HEK293T (cell line): Measurements from ENCODE around the gene LGALS9.

Experiments
- ARNT ChIP-seq: fragments of 450-650 bp; IDR thresholded peaks from 2 replicates; pipeline ENCODE4 v1.6.1; 2017; ENCODE audit warnings: mild to moderate bottlenecking
- BHLHE40 ChIP-seq: fragments of 450-650 bp; IDR thresholded peaks from 2 replicates; pipeline ENCODE4 v1.6.1; 2016; ENCODE audit warnings: mild to moderate bottlenecking, moderate library complexity, borderline replicate concordance
- CTBP1 ChIP-seq: fragments of 450-650 bp; IDR thresholded peaks from 2 replicates; pipeline ENCODE4 v1.6.1; 2016; ENCODE audit warnings: borderline replicate concordance
- ELF4 ChIP-seq: fragments of 450-650 bp; IDR thresholded peaks from 2 replicates; pipeline ENCODE4 v1.6.1; 2017; ENCODE audit warnings: antibody characterized with exemption
- FOXK2 ChIP-seq: fragments of 450-650 bp; IDR thresholded peaks from 2 replicates; pipeline ENCODE4 v1.6.1; 2016; ENCODE audit warnings: mild to moderate bottlenecking
- FOXM1 ChIP-seq: fragments of 450-650 bp; IDR thresholded peaks from 2 replicates; pipeline ENCODE4 v1.6.1; 2017; ENCODE audit warnings: mild to moderate bottlenecking, borderline replicate concordance
- SP1 ChIP-seq: fragments of 450-650 bp; IDR thresholded peaks from 2 replicates; pipeline ENCODE4 v1.6.1; 2017
- TARDBP ChIP-seq: fragments of 450-650 bp; IDR thresholded peaks from 2 replicates; pipeline ENCODE4 v1.6.1; 2016
- TF ChIP-seq, protein P1 (sequence below): fragments of 450-650 bp; IDR thresholded peaks from 2 replicates; pipeline ENCODE4 v1.6.1; 2016

DNA sequence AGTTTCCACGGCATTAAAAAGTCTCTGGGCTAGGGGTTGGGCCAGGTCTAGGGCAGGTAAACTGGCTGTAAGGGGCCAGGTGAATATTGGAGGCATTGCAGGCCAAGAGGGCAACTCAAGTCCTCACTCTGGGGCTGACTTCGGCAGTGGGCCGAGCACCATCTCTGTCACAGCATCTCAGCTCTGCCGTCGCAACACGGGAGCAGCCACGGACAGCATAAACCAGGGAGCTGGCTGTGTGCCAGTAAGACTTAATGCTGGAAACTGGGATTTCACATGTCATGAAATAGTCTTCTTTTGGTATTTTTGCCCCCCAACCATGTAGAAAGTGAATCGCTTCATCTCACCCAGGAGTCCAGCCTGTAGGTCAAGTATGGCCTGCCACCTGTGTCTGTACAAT lies 12.6 kb upstream of the LGALS9 start:
- TF ChIP-seq TARDBP (no peak), BHLHE40 (no peak), FOXM1 (no peak), SP1 (no peak), ARNT (no peak), ELF4 (no peak), FOXK2 (no peak), CTBP1 (no peak)
- TF ChIP-seq, protein P1, sequence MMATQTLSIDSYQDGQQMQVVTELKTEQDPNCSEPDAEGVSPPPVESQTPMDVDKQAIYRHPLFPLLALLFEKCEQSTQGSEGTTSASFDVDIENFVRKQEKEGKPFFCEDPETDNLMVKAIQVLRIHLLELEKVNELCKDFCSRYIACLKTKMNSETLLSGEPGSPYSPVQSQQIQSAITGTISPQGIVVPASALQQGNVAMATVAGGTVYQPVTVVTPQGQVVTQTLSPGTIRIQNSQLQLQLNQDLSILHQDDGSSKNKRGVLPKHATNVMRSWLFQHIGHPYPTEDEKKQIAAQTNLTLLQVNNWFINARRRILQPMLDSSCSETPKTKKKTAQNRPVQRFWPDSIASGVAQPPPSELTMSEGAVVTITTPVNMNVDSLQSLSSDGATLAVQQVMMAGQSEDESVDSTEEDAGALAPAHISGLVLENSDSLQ = no peak
